Measurements from ENCODE around the gene TICAM1.

TICAM1 gene

DNA sequence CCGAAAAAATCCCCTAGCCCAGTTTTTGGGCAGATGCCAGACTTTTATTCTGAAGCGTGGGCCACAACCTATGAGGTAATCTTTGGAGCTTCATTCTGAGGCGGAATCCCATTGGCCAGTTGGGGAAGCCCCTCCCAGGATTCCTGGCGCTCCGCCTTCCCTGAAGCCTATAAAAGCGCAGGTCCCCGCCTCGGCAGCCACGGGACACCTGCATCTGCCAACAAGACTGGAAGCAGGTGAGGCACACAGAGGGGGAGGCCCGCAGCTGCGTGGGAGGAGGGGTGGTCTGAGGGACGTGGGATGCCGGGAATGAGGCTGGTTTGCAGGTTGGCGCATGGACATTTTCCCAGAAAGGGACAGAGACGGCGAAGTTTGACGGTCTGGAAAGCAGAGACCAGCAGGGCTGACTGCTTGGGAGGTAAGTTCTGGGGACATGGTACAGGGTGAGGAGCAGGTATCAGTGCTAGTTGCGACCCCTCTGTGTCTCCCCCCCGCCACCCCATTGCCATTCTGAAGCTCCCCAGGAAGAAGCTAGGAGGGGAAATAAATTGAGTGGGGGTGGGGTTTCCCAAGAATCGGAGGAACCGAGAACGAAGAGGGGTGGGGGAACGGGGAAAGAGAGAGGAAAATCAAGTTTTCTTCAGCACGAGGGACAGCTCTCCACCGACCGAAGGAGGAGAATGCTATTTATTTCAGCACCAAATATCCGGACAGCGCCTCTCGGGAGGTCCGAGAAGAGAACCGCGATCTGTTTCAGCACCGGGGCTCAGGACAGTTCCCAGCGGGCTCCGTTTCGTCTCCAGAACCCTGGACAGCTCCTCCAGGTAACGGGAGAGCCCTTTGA lies 62.4 kb downstream of the TICAM1 start:
- DNase-seq, result peak; percentile 63

Measured in KG1 (cell line).